Left cardiac atrium (tissue), 4 donors: ENCODE data around the gene SULT1C2. TPM values are rescaled to one million over a fixed set of nuclear protein-coding genes. Genes with fewer than 3 reads are reported as not detected.
"Not testable (repeated sequence)": the region's sequence is repeated elsewhere in the genome, so short reads cannot be mapped to it uniquely, and the experiment has no call there.

ENCODE experiments used
- ATAC-seq, 2 donors: fragments of 200-7000 bp; cut with Tn5 transposase; one replicate each; pipeline ENCODE4 v1.9.1; 2020; ENCODE audit warnings: mild to moderate bottlenecking in 2 of 2, moderate library complexity in 2 of 2
- DNase-seq: peaks from one replicate; pipeline ENCODE4 v3.0.0-alpha.2; 2020
- intact Hi-C, 2 donors: fragments of 100-400 bp; cut with DNase I; formaldehyde crosslinking; loops; one replicate each; pipeline versions ENCODE4 v1.14.1 to v1.15.1; 2022 to 2023
- long read RNA-seq: library from polyadenylated mRNA; unstranded; transcript quantifications from one replicate; pipeline ENCODE4 v2.0.0, GENCODE V29; 2021
- total RNA-seq, 2 donors: library from RNA; stranded (reverse); fragmentation: NEBNext Ultra II Directional; extraction: Animal tissue kit (Norgen Biotek cat#: 25700); gene quantifications; one replicate each; pipeline ENCODE4 v1.2.1, GENCODE V29; 2021
- donor health status: DM: no; HTN: yes; CAD: no.
- donor health status: DM: no; HTN: yes; CAD: no; lungs with severe emphysema.
- donor health status: DM: yes; HTN: yes; CAD: no.
- donor health status: Dilated cardiomyopathy.

SULT1C2 gene
- under 1 TPM; 0.24 to 0.86 TPM for total RNA-seq
- long read RNA-seq, partial matches to known transcripts: 0 of 2 reads
- long read RNA-seq, other reads (novel, unspliced or antisense): 1 of 2 reads

DNA sequence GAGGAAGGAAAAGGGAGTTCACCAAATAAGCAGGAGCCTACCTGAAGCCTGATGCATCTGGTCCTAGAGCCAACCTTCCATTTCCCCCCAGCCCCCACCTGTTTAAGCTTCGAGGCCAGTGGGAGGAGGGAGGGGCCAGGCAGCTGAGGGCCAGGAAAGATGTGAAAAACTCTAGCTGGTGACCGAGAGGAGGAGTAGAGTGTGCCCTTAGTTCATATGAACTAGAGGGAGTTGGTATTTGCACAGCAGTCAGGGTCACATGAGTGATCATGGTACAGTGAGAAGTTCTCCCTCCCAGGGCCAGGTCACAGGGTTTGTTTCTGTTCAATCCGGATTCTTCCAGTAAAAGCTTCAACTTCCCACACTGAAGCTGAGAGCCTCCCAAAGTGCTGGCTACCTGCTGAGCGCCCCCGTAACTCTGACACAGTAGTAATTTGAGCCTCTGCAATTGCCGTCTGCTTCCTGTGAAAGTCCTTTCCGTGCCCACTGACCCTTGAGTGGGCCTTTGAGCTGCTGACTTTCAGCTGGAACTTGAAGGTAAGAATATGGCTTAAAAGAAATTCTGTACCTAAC, at the start of gene SULT1C2:
SULT1C2 (plus strand) TSS at position 362 of the 573 bp plus-strand sequence. CDS start 4,773 bp downstream, outside the sequence.
- peak; percentile 44 for DNase-seq
- intact Hi-C loops: no loop called here
- peak in 1 of 2 donors; percentile 65 for ATAC-seq

DNA sequence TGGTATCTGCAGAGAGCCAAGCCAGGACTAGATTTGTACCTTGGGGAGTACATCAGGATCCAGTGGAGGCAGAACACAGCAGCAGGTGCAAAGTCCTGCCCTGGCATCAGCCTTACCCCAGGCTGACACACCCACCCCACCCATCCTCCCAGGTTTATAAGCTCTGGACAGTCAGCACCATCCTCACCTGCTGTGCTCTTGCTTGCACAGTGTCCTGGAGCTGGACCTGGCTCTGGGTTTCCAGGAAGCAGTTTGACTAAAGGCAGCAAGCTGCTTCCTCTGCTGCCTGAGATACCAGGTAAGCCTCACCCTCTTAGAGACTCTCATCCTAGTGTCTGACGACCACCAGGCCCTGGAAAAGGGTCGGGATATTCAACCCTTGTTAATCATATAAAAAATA, 48.9 kb upstream of the SULT1C2 start, which contains the start of gene SULT1C3:
SULT1C3 (plus strand) TSS at position 183 of the 400 bp plus-strand sequence. CDS start 7,227 bp downstream, outside the sequence.
- DNase-seq (no peak), ATAC-seq (no peak)
- intact Hi-C loops: no loop called here

DNA sequence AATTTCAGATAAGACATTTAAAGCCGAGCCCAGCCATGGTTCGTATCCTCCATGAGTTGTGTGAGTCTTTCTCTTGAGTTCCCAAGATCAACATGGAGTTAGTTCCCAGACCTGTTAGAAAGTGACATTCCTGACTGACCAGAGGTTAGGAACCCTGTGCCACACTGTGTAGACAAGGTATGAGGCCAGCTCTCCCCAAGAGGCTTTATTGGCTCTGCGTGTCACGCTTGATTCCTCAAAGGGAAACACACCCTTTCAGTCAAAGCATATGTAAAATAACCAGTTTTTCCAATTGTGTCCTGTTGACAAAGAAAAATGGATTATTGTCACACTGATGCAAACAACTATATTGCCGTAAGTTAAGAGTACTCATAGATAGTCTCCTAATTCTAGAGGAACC, 47.7 kb upstream of the SULT1C2 start:
- intact Hi-C loops: no loop called here
- no peak for ATAC-seq

DNA sequence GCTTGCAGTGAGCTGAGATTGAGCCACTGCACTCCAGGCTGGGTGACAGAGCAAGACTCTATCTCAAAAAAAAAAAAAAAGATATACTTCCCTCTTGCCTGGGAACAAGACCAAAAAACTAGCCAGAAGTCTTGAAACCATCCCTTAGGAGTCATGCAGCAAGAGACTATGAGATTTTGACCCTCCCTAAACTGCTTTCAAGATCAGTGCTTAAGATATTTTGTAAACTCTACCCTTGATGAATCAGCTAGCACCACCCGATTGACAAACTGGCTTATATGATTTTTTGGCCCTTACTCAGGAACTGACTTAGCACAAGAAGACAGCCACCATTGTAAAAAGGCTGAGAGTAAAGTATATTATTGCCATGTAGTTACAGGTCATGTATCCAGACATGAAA, 45.1 kb upstream of the SULT1C2 start:
- ATAC-seq (peak in 1 of 2 donors; percentile 65), DNase-seq (no peak)
- intact Hi-C loops: no loop called here

More for the DNA sequence above, 47.7 kb upstream of the SULT1C2 start:
- DNase-seq: no peak

DNA sequence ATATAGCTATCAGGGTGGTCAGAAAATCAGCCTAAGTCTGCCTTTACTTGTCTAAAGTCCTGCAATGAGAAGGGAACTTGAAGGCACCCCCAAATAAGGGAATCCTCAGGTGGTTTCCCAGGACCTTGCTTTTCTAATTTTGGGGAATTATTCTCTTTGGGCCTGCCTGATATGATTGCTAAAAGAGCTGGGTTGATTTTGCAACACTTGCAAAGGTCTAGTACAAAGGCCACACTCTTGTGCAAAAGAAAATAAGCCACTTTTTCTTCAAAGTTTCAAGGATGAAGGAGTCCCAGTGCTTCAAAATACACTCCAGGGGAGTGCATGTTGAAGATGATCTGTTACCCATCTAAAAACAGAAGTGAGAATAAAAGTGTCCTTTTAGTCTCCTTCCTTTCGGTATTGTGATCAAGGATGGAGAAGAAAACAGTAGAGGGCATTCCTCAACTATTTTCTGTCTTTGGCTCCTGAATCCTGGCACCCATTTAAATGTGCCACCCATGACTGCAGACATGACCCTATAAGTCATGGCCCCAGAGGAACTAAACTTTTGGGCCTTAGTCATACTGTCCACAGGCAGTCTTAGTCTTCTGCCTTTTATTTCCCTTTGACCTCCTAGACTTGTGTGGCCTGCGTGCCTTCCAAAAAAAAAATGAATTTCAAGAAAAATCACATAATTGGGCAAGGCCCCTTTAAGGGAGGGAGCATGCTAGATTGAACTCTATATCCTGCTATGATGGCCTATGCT, 43.9 kb upstream of the SULT1C2 start:
- DNase-seq (no peak), ATAC-seq (peak in 1 of 2 donors; percentile 59)
- intact Hi-C loops: no loop called here

DNA sequence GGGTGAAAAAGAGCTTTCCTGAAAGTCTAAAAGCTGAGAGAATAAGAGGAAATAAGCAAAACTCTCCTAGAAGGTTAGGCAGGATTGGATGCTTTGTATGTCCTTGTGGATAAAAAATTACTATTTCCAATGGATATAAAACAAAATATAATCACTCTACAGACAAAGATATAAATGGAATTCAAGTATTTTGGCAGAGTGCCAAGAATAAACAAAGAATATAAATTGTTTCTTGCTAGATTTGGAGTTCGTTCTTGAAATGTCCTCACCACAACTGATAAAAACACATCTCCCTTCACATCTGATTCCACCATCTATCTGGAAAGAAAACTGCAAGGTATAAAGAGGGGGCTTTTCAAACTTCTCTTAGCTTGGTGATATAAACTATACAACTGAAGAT, 35.6 kb upstream of the SULT1C2 start:
- DNase-seq (no peak), ATAC-seq (no peak)
- intact Hi-C loops: no loop called here

DNA sequence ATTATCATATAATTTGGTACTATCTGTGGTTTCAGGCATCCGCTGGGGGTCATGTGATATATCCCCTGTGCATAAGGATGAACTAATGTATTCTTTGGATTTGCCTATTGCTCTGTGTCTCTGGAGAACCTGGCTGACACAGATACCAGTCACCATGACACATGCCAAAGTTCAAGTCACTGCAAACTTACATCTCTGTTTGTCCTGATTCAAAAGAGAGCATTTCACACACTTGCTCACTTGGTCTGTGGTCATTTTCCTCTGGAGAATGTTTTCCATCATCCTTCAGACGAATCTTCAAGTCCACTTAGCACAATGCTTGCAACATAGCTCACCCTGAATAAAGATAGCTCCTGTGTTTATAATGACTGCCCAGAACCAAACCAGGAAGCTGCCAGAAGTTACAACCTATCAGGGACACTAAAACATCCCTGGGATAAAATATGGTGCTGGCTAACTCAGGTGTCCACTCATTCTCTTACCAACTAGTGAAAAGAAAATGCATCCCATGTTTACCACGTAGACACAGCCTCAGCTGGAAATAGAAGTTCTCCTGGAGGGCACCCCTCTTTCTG, 30.9 kb upstream of the SULT1C2 start:
- no peak for ATAC-seq
- intact Hi-C loops: no loop called here
- DNase-seq: no peak

DNA sequence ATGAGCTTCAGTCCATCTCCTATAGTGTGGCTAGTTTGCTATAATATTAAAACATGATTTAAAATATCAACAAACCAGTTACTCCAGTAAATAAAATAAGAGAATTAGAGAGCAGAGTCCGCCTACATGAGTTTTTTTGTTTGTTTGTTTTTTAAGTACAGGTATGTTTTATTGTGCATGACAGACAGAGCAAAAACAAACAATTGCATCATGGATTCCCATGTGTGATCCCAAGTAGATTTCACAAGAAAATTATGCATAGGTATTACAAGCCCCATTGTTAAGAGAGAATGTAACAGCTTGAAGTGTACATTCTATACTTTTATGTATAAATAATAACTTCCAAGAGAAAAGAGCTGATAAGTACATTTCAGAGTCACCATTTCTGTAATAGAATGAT, 27.9 kb upstream of the SULT1C2 start:
- intact Hi-C loops: no loop called here
- ATAC-seq: no peak
- DNase-seq: no peak

DNA sequence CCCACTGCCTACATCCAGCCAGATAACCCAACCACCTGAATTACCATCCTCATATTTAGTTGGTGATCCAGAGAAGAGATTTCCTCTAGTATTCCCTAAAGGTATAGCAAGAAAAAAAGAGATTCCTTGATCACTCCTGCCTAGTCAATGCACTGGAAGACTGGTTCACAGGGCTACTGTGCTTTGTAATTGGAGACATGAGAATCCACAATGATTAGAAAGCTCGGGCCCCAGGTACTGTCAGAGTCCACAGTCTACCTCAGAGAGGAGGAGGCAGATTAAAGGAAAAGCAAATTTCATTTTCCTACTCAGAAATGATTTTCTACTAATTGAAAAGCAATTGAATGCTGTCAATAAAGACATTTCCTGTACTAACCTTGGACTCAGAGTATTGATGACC, 26.7 kb upstream of the SULT1C2 start:
- intact Hi-C loops: no loop called here
- no peak for DNase-seq
- ATAC-seq: no peak

DNA sequence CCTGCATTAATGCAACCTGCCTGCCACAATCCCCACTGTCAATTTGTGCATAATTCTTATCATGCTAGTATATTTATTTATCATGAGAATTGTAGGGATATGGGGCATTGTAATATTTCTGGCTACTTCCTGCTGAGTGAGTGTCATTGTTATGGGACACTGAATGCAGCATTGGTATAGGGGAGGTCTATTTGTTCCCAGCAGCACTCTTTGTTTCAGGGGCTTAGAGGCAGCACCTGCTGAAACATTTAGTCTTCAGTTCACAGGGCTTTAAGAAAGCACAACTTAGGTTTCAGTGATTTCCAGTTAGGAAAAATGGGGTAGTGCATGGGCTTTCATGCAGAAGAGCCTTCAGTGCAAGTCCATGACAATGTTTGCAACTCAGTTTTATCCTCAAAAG, 25.3 kb upstream of the SULT1C2 start:
- intact Hi-C loops: no loop called here
- ATAC-seq (no peak), DNase-seq (no peak)

DNA sequence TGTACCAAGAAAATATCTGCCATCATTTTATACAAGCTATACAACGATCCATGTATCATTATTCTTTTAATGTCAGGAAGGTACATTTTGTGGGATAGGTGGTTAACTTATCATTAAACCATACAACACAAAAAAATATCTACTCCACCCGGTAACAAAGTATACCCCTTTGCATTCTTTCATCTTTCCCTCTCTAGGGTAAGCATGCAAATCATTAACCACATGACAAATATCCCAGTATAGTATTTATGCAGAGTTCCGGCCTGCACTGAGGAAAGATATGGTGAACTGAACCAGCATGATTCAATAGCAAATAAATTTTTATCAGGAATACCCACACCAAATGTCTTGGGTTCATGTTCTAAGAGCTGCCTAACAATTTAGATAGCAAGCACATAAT, 22.5 kb upstream of the SULT1C2 start:
- no peak for ATAC-seq
- intact Hi-C loops: no loop called here
- DNase-seq: no peak

DNA sequence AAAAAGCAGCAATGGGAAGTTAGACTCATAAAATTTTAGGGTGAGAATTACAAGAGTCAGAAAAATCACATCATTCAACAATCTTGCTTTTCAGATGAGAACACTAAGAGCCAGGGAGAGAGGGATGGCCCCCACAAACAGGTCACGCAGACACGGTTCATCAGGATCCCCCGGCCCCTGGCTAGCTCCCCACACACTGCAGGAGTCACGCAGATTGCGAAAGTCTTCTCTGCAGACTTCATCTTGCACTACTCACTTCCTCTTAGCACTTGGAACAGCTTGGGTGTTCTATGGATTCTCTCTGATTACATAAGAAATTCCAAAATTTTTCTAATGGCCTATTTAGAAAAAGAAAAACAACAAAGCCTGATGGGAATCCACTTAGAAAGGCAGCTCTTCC, 21.6 kb upstream of the SULT1C2 start:
- no peak for DNase-seq
- intact Hi-C loops: no loop called here
- peak in 1 of 2 donors; percentile 43 for ATAC-seq

DNA sequence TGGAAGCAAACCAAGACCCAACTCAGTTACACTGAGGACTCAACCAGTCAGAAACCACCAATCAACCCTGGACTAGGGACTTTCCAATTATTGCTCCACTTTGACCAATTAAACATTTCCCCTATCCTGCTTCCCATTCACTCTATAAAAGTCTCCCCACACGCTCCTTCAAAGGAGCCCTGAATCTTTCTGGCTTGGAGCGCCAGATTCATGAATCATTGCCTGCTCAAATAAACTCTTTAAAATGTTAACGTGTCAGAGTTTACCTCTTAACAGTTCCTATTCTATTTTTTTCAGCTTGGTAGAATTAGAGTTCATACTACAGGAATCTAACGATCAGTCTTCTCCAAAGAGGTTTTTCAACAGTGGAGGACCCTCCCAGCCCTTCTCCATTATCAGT, 20.7 kb upstream of the SULT1C2 start:
- ATAC-seq (no peak), DNase-seq (no peak)
- intact Hi-C loops: no loop called here

DNA sequence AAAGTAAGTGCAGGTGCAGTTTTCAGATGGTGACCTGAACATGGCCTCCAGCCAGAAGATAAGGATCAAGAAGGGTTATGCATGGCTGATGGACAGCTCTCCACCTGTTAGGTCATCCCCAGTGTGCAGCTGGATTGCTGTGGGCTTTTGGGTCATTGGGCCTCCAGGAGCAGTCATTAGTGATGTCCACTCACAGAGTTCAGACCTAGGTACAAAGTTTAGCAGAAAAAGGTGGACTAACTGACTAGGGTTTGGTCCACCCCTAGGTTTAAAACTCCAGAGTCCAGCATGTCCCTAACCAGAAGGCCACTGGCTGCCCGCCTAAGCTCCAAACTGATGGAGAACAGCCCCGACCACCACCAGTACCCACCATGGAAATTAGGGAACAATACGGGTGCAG, 18.3 kb upstream of the SULT1C2 start:
- DNase-seq (no peak), ATAC-seq (no peak)
- intact Hi-C loops: no loop called here

DNA sequence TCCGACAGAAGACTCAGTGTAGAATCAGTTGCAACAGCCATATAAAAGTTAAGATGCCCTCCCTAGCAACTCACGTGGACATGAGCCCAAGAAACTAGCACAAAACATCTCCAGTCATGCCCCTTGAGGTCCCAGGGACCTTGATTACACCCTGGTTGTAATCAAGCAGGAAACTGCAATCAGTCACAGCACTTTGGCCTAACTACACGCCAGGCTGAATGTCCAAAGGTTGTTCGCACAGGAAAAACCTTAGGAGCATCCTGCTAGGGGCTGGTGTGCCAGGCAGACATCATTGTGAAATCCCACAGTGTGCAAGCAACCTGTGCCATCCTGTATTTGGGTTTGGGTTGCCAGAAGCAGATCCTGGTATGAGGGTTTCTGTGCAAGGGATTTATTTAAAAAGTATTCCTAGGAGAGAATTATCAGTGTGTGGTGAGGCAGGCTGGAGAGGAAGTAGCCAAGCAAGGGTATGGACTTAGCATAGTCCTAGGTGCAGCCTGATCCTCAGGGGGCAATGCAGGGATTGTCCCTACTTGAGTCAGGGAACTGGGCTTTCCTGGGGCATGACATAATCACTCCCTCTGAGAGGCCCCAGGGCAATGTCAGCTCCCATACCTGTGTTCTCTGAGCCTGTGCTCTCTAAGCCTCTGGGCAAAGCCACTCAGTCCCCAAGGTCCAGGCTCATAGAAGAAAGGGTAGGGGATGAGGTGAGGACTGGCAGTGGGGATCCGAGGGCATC, 17.8 kb upstream of the SULT1C2 start:
- intact Hi-C loops: no loop called here
- DNase-seq (no peak), ATAC-seq (no peak)

DNA sequence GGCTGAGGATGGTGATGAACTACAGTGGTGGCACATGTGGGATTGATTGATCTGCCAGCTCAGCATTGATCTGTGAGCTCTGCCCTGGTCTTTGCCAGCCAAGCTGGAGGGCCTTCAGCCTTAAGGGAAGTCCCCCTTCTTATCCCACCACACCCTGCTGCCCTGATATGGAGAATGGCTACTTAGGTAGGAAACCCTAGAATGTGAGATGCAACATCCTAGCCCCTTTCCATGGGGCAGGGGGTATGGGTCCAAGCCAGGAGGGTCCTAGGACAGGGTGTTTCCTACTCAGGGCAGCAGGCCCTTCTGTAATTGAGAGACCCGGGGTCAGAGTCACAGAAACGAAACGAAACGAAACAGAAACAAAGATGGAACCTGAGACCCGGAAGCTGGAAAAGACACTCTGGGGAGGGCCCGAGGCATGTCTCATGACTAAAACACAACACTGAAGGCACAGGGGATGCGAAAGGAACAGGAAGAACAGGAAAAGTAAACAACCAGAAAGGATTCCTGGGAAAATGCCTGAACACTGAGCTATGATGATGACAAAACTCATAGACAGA, 16.9 kb upstream of the SULT1C2 start:
- intact Hi-C loops: no loop called here
- ATAC-seq (no peak), DNase-seq (no peak)

DNA sequence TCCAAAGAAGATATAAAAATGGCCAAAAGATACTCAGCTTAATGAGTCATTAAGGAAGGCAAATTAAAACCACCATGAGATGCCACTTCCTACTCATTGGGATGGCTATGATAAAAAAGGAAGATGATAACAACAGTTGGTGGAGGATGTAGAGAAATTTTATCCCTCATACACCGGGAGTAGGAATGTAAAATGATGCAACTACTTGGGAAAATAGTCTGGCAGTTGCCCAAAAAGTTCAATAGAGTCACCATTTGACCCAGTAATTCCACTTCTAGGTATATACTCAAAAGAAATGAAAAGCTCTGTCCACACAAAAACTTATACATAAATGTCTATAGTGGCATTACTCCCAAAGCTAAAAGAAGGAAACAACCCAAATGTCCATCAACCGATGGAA, 10.1 kb upstream of the SULT1C2 start:
- DNase-seq: no peak
- ATAC-seq: no peak
- intact Hi-C loops: no loop called here

DNA sequence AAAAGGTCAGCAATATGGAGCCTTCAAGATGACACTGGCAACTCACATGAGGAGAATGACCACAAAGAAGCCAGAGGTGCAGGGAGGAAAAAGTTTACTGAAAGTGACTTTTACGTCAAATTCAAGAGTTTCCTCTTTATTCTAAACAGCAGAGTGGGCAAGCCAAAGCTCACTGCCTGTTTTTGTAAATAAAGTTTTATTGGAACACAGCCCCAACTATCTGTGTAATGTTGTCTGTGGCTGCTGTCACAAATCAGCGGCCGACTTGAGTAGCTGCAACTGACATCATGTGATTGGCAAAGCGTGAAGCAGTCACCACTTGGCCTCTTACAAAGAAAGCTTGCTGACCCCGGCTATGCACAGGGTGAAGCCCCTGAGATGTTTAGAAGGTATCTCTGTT, 9.2 kb upstream of the SULT1C2 start:
- intact Hi-C loops: no loop called here
- DNase-seq: no peak
- ATAC-seq: no peak

DNA sequence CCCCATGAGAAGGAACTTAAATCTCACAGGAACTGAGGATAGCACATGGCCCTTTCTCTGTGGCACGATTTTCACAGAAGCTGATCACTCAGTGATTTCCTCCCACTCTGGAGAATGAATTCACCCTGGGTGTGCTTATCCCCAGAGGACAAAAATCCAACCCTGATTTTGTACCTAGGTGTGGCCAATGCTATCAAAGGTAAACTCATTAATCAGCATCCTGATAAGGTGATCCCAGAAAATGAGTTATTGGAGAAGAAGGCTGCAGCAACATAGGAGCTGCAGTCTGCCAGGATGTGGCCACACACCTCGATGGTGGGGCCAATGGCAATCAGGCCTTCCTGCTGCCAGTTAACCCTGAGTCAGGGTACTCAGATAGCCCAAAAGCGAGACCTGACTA, 8.2 kb upstream of the SULT1C2 start:
- ATAC-seq (no peak), DNase-seq (no peak)
- intact Hi-C loops: no loop called here

DNA sequence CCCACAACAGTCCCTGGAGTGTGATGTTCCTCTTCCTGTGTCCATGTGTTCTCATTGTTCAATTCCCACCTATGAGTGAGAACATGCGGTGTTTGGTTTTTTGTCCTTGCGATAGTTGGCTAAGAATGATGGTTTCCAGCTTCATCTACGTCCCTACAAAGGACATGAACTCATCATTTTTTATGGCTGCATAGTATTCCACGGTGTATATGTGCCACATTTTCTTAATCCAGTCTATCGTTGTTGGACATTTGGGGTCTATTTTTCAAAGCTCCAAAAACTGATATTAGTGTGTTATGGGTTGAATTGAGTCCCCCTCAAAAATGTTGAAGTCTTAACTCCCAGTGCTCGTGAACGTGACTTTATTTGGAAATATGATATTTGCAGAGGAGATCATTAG, 4.1 kb upstream of the SULT1C2 start:
- DNase-seq, ATAC-seq, intact Hi-C loops: not testable (repeated sequence)
